Left lobe of liver (tissue), 2 donors: Measurements from ENCODE around the gene RPA1. TPM values are rescaled to one million over a fixed set of nuclear protein-coding genes. Genes with fewer than 3 reads are reported as not detected.
"Not testable (repeated sequence)": the region's sequence is repeated elsewhere in the genome, so short reads cannot be mapped to it uniquely, and the experiment has no call there.

Source experiments
- ATAC-seq: fragments of 200-7000 bp; cut with Tn5 transposase; one replicate; pipeline ENCODE4 v1.9.1; 2020; ENCODE audit warnings: mild to moderate bottlenecking, moderate library complexity
- DNase-seq: peaks from one replicate; pipeline ENCODE4 v3.0.0-alpha.2; 2020; ENCODE audit warnings: low spot score
- total RNA-seq: library from RNA; stranded (reverse); gene quantifications from one replicate; pipeline ENCODE4 v1.2.1, GENCODE V29; 2021
- donor health status: DM: no; HTN: no; CAD: no; lungs with moderate emphysema.
- donor health status: DM: no; HTN: yes; CAD: no.

Gene RPA1
- total RNA-seq, 1 donor from 2014 or later = 33.3 TPM

DNA sequence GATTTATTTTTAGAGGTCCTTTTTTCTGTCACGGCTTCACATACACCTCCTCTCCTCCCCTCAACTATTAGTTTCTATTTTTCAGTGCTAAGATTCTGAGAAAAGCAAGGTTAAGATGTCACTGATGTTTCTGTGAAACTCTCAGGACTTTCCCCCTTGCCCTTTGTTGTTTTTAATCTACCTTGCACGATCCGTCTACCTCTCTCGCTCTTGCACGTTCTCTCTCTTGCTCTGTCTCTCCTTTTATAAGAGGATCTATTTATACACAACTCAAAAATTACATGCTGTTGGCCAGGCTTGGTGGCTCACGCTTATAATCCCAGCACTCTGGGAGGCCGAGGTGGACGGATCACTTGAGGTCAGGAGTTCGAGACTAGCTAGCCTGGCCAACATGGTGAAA lies 43.6 kb downstream of the RPA1 start:
- ATAC-seq (no peak), DNase-seq (no peak)

DNA sequence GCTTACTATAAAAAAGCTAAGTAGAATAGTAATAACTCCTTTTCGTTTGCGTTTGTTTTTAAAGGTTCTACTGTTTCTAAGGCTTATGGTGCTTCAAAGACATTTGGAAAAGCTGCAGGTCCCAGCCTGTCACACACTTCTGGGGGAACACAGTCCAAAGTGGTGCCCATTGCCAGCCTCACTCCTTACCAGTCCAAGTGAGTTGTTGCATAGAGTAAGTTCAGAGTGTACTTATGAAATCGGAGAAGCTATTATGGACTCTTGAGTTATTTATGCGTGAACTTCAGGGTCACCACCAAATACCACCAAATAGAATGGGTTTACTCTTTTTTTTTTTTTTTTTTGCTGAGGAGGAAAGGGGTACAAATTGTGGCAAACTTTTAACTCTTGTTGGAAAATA lies 45.8 kb downstream of the RPA1 start:
- DNase-seq (no peak), ATAC-seq (no peak)

DNA sequence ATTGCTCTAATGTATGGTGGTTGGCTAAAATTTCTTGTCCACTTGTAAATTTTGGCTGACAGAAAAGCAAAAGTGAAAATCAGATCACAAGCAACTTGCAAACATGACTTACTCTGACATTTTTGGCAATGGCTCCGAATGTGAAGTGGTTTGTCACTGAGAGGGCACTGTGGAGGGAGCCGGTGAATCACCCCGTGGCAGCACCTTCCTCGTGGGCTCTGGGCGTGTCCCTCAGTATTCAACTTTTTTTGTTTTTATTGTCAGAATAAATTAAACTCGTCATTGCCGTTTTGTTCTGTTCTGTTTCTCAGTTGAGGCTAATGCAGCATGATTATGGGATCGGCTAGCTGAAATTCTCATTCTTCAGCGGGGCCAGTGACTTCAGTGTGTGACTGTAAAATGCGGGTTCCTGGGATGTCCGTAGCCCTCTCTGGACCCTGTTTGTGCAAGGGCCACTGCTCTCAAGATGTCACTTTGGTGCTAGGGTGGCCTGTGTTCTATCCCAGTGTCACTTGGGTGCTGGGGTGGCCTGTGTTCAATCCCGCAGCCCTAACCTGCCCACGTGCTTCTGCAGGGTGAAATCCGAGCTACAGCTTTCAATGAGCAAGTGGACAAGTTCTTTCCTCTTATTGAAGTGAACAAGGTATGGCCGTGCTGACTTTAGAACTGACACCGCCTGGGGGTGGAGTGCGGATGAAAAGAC lies 48.8 kb downstream of the RPA1 start:
- no peak for DNase-seq
- no peak for ATAC-seq

DNA sequence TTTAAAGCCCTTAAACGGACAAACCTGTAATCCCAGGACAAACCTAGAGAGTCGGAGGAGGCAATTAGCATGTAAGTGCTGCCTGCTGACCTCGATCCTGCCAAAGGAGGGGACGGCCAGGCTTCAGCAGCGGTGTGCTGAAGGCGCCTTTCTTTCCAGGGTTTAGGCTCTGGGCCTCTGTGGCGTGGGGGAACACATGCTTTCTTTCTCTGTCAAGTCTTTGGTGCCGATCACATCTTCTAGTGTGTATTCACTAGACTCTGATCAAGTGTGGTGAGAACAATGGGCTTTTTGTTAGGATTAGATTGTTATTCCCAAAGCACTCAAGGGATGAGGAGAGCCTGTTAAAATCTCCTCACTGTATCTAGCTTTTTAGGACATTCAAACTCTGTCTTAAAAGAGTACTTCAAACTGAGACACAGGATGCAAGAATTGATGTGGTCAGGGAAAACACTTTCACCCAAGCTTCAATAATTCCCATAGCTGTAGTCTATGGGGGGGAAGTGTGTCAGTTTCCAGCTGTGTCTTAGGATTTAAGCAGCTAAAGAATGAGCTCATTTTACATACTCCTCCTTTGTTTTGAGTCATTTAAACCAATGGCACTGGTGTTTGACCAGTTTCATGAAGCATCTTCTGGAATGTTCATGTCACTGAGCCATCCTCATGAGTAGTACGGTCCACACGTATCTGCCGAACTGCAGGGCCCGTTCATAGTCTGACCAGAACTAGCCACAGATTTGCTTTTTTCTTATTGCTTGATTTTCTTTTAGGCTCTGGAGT lies 51.2 kb downstream of the RPA1 start:
- no peak for DNase-seq
- no peak for ATAC-seq

DNA sequence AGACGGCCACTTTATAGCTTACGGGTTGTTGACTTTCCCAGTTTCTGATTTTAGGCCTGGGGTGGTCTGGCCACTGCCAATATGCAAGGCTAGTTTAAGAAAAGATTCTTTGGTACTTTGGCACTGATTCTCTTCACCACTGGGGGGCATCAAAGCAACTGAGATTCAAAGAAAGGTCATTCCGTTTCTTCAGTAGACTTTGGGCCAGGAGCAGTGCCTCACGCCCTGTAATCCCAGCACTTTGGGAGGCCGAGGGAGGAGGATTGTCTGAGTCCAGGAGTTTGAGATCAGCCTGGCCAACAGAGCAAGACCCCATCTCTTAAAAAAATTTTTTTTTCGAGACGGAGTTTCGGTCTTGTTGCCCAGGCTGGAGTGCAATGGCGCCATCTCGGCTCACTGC lies 53.0 kb downstream of the RPA1 start:
- no peak for DNase-seq
- ATAC-seq = peak; percentile 76

DNA sequence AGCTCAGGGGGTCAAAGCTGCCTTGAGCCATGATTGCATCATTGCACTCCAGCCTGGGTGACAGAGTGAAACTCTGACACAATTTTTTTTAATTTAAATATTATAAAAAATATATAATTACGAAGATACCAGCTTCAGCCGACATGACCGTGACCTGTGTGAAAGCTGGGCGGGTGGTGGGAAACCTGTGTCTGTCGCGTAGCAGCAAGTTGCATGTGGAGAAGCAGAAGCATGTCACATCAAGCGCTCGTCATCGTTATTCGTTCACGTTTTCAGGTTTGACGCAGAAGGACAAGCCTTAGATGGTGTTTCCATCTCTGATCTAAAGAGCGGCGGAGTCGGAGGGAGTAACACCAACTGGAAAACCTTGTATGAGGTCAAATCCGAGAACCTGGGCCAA lies 53.7 kb downstream of the RPA1 start:
- ATAC-seq (no peak), DNase-seq (no peak)

DNA sequence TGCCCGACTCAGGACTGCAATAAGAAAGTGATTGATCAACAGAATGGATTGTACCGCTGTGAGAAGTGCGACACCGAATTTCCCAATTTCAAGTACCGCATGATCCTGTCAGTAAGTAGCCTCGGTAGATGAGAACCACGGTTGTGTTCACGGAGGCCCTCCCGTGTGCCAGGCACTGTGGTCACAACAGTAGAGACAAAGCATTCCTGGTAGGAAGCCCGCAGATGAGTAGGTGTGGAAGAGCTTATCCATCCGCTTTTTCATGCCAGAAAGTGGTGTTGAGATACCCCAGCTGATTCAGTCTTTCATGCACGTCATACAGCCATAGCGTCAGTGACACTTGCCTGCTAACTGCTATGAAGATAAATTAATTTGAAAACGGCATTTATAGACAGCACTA lies 58.9 kb downstream of the RPA1 start:
- DNase-seq = no peak

DNA sequence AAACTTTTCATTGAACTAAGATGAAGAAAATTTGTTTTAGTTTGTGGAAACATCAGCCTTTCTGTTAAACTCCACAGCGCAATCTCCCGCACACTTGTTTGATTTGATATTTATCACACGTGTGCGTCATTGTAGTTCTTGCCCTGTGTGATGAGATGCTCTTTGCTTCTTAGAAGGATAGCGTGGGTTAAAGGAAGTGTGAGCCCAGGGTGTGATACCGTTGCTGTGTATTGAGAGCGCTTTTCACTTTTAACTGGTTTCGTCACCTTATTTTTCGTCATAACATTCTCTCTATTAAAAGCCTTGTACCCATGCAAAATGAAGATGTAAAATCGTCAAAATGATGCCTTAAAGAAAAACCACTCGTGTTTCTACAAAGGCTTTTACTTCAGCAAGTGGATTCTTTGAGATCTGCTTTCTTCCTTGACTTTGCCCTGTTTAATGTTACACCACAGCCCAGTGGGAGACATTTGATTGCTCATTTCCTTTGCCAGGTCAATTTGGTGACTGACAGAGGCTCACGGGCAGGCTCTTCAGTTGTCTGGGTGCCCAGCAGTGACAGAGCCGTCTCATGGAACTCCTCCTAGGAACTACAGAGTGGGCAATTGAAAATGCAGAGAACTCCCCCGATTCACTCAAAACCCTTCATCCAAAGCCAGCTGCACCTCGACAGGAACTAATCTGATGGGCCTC lies 61.1 kb downstream of the RPA1 start:
- ATAC-seq (no peak), DNase-seq (no peak)

More for the DNA sequence above, 58.9 kb downstream of the RPA1 start:
- ATAC-seq = no peak

DNA sequence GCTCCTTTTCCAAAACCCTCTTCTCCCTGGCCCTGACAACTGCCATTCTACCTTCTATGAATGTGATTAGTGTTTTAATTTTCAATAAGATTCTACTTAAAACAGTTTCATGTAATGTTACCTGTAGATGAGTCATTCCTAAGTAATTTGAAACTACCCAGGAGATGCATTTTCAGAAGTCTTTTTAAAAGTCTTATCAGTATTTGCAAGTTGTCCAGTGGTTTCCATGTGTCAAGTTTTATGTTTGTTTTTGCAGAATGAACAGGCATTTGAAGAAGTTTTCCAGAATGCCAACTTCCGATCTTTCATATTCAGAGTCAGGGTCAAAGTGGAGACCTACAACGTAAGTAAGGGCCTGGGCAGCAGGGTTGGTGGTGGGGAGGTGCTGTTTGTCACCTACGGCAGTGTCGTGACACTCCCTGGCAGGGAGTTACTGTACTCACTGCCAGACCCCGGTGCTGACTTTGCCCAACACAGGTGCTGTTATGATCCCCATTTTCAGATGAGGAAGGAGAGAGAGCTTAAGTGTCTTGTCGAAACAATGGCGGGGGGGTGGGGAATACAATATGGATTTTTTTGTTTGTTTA lies 65.0 kb downstream of the RPA1 start:
- no peak for ATAC-seq
- DNase-seq = no peak

DNA sequence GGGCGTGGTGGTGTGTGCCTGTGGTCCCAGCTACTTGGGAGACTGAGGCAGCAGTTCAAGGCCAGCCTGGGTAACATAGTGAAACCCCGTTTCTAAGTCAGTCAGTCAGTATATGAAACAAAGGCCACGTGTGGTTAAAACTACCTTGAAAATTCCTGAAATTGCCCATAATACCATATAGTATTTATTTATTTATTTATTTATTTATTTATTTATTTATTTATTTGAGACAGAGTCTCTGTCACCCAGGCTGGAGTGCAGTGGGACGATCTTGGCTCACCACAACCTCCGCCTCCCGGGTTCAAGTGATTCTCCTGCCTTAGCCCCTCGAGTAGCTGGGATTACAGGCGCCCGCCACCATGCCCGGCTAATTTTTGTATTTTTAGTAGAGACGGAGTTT lies 65.7 kb downstream of the RPA1 start:
- DNase-seq, ATAC-seq: not testable (repeated sequence)

DNA sequence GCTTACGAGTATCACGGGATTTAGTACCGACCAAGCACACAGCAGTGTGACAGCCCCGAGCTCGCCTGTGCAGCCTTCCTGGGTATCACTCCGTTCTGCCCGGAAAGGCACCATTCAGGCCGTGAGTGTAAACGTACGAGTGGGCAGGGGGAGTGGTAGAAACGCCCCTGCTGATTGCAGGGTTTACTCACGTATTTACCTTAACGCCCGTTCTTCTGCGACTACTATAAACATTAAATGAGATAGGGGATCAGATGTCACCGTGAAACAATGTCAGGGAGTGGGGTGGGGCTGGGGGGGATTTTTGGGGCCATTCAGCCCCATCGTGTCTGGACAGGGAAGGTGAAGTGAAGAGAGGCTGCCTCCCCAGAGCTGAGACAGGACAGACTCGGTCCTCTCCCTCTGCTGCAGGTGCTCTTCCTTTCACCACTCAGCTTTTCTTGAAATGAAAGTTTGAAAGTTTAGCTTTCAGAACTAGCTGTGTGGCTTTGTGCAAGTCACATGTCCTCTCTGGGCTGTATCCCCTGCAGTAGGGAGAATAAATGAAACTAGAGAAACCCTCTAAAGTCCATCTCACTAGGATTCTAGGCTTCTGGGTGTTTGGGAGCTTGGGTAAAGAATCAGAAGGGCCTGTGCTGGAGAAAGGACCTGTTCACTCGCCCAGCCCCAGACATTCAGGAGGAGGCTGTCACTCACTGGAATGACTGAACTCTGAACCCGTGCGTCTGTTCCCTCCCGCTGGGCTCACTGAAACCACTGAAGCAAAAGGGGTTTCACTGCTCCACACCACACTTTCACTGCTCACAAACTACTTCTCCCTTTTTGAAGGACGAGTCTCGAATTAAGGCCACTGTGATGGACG lies 66.7 kb downstream of the RPA1 start:
- no peak for DNase-seq
- no peak for ATAC-seq

DNA sequence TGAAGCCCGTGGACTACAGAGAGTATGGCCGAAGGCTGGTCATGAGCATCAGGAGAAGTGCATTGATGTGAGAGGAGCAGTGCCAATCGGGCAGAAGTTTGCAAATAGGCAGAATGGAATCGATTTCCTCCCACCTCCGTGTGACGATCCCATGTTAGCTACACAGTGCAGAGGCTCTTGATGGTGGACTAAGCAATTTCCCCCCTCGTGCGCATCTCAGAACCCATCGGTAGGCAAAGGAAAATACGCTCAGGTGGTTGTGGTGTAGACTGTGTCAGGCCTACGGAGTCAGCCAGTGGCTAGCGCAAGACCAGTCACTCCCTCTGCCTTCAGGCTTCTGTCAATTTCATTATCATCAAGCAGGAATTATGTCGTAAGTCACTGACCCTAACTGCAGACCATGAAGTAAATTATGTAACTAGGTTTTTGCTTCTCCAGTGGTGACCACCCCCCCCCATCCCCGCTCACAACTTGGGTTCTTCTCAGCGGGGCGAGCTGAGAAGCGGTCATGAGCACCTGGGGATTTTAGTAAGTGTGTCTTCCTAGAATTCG lies 67.4 kb downstream of the RPA1 start:
- ATAC-seq (no peak), DNase-seq (no peak)

DNA sequence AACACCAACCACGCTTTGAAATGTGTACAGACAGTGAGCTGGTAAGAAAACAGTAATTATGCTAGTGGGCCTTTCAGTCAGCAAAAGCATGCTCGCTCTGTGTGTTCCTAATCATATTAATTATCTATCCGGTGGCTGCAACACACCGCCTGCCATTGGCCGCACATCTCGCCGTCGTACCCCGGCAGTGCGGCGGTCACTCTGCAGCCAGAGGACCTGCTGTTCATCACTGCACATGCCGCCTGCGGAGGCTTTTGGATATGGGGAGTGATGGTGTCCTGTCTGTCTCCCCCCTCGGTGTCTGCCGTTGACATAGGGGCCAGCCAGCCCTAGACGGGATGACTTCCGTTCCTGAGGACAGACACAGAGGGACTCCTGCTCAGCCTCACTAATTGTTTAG lies 68.5 kb downstream of the RPA1 start:
- ATAC-seq (no peak), DNase-seq (no peak)

DNA sequence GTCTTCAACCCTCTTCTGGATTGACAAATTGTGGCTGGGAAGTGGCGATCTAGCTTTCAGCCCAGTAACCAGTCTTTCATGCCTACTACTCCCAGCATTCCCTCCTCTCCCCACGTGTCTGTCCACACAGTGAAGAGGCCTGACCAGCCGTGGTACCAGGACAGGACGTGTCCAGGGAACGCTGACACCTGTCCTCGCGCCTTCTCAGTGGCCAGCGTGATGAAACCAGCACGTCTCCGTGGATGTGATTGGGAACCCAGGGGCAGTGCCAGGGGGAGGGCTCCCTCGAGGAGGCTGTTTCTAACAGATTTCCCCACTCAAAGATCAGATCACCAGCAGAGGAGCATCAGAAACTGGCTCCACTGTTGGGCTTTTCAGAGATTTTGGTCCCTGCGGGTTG lies 69.1 kb downstream of the RPA1 start:
- DNase-seq (no peak), ATAC-seq (no peak)

DNA sequence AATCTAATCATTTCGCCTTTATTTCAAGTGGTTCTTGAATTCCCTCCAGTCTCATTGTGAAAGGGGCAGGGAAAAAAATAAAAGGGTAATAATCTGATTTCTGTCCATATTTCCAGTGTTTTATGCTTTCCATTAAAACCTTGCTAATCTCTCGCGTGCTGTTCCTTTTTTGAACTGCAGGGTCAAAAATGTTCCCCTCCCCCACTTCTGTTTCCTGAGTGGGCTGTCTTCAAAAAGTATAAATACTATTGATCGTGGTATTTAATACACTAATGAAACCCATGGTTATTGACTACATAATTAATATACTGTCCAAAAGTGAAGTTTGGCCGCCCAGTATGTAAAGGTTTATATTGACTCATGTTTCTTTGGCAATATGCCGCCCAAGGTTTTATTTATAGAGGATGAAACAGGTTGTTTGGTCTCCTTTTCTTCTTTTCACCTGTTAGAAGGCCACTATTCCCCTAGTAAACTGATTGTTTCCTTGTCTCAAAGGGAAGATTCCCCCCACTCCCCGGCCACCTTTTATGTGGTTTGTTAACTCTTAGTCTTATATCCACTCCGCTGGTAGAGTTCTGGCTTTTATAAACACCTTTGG lies 69.7 kb downstream of the RPA1 start:
- ATAC-seq (no peak), DNase-seq (no peak)

DNA sequence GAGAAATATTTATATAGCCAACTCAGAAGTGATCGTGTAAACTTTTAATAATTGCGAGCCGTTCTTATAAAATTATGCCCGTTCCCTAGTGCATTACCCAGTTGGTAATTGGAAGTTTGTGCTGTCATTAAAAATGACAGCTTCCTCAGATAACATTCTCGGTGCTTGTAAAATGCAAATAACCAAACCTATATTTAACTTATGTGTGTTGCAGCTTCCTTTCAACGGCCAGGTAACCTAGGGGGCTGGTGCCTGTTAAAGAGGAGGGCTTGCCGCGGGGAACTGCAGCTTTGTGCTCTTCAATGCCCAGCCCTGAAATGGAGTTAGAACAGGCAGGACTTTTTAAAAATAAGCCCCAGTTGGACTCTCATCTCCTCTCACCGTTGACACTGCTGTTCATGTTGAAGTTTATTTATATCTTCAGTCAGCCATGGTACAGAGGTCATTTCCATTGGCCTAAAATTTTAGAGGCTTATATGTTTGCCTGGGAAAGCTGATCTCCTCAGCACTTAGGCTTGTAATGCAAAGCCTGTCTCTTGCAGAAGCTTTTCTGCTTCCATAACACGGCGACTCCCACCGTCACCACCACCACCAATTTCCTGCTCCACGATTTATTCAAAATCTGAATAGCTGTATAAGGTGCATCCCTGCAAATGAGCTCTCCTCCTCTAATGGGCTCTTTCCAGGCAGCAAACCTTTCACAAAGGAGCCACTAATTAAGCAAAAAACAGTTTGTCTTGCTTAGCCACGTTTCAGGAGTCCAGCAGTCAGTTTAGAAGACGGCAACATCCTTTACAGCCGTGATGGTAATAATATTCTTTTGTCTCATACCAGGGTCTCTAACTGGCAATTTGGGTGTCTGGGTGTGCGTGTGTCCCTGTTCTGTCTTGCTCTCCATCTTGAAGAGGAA lies 74.7 kb downstream of the RPA1 start:
- DNase-seq (no peak), ATAC-seq (peak; percentile 71)

DNA sequence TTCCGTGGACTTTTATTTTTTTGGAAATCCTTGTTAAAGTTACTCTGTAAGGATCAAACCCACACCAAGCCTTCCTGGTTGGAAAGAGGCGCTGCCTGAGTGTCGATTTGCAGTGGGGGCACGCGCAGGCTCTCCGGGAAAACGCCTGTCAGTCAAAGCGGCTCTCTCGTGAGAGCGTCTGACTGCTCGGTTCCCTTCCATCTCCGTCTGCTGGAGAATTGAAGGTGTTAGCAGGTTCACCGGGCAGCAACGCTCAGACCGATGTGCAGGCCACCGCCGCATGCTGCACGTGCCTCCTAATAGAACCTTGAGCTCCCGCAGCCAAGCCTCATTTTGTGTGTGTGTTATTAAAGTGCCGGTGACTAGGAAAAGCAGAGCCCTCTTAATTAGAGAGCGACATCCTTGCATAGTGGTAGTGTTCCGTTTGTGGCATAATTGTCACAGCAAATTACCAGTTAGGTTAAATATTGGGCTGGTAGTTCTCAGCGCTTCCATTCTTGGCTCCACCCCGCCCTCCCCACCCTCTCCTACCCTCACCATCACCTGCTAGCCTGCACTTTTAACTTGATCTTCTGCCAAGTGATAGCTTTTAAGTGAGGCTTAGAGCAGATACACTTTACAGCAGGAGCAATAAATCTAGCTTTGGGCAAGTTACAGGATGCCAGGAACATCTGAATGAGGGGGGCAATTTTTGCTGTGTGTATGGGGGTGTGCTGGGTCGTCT lies 75.5 kb downstream of the RPA1 start:
- DNase-seq = no peak
- no peak for ATAC-seq

DNA sequence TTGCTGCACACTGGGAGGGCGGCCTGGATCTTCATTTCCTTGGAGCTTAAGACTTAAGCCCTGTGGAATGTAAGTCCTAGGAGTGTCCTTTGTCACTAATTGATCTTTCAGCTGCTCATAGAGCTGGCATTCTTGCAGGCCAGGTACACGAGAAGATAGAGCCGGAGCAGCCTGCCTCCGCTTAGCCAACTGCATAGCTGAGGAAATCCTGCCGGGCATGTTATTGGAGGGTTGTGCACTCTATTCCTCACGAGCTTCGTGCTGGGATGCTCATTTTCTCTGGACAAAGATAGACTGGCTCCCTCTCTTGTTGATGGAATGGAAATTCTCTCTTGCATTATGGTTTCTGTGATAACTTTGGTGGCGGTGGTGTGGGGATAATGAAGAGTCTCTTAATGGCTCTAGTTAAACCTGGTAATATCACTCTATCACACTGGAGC lies 76.9 kb downstream of the RPA1 start:
- no peak for ATAC-seq
- no peak for DNase-seq
